GM21576 (cell line): ENCODE data around the gene CSAD.
A peak's percentile ranks its signal among the peaks of the same experiment; 100 is the strongest.

ENCODE experiments used
- ATAC-seq: cut with Tn5 transposase; IDR thresholded peaks from one replicate; pipeline ENCODE4 v1.9.1; 2021; ENCODE audit warnings: mild to moderate bottlenecking, moderate library complexity; ENCODE audit not compliant: unreplicated experiment

Gene CSAD

GRCh38 chr12:53200107-53200457, 19.4 kb upstream of the CSAD start:
- peak; percentile 20 for ATAC-seq

- no peak for ATAC-seq
Observed at GRCh38 chr12:53199700-53200099, 19.0 kb upstream of the CSAD start.

- ATAC-seq, result no peak
Observed at GRCh38 chr12:53198486-53199110, 17.9 kb upstream of the CSAD start.

GRCh38 chr12:53197011-53197640, 16.4 kb upstream of the CSAD start:
- no peak for ATAC-seq

GRCh38 chr12:53196486-53196885, 15.8 kb upstream of the CSAD start:
- ATAC-seq, result no peak

DNA sequence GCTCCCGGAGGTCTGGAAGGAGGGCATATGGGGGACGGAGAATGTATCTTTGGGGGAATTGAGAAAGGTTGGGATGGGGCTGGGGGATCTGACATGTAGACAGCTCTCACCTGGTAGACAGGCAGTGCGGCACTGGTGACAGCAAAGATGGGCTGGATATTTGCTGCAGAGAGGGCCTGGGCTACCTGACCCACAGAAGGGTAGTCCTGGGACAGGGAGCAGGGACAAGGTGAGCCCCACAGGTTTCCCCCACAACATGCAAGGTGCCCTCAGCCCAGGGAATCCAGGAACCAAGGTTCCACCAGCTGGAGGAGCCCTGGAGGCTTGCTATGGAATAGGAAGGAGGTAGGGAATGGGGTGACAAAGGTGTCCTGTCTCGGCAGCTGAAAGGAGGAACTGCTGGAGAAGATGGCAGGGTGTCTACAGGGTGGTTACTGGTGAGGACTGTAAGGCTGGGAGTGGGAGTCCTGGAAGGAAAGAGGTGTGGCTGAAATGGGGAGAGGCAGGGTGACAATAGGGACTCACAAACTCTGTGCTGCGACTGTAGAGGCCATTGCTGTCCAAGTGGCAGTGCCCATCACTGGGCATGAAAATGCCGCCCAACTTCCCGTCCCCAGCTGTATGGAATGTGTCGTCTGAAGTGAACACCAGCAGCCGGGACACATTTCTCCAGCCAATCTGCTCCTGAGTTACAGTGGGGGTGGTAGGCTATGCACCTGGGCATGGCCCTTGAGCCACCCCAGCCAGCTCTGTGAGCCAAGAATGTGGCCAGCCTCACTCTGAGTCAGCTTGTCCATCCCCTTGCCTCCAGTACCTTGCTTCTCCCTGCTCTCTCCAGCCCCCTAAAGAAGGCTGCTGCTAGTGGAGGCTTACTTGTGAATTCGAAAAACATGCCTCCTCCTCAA, 15.0 kb upstream of the CSAD start:
- no peak for ATAC-seq

- no peak for ATAC-seq
Observed at GRCh38 chr12:53194973-53195372, 14.2 kb upstream of the CSAD start.

GRCh38 chr12:53193985-53194716, 13.4 kb upstream of the CSAD start:
- ATAC-seq, result no peak

- no peak for ATAC-seq
Observed at GRCh38 chr12:53193040-53193439, 12.3 kb upstream of the CSAD start.

DNA sequence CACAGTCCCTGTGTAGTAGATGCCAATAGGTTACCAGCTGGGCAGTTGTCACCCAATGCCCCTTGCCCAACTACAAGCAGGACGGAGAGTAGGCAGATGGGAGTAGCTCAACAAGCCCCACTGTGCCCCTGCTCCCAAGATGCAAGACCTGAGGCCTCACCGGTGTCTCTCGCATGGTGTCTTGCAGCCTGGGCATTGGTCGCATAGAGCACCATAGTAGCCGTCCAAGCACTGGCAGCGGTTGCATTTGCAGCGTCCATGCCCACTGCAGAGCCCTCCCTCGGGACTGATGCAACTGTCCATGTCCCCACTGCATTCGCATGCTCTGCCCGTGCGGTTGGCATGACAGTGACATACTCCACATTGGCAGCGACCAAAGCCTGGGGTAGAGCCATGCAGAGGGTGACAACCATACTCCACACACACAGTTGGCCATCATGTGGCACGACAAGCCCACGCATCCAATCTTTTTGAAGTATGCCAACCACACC, 11.9 kb upstream of the CSAD start:
- ATAC-seq, result no peak

DNA sequence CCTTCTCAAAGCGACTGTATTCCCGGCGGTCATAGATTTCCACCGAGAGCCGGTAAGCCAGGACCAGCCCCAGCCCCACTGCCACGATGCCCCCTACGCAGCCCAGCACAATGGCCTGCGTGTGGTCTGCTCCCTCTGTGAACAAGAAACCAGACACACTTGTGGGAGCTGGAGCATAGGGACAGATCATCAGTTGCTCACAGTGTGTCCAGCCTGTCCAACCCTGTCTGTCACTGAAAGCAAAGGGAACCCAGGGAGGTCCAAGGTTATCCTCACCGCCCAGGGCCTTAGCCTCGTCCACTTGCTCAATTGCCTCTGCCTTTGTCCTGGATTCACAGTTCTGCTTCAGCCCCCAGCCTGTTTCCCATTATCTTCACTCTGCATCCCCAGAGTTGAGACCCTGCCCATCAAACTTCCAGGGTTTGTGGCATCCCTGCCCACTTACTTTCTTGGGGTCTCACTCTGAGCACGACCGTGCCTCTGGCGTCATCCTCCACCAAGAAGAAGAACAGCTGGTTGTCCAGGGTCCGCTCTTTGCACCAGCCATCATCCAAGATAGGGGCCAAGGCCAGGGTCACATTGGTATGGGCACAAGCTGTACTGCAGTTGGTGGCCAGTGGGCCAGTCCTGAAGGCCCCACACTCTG, 11.3 kb upstream of the CSAD start:
- ATAC-seq, result no peak

DNA sequence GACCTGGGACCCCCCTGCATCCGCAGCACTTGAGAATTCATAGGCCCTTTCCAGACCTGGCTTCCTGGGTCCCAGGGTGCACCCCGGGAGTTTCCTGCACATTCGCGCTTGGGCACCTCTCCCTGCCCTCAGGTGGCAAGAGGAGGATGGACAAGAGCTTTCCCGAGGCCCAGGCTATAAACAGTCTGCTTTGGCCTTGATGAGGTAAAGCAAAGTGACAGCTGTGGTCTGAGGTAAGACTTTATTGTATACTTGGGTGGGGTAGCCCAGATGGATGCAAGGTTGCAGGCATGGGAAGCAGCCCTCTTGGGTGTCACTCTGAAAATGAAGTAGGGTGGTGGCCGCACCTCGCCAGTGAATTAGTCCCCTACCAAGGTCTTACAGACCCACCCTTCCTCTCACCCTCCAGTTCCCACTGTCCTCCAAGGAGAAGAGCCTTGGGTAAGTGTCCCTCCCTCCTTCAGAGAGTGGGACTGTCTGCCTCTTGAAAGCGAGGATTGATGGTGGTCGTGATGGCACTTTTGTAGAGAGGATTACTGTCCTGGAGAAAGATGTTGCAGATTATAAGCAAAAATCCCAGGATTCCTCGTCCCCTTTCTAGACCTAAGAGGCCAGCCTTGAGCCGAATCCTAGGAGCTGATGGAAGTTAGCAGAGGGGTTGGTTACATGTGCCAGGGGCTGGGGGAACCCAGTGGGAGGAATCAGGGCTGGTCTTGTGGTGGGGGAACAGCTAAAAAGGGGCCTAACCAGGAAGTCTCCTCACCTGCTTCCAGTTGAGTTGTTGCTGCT, 10.6 kb upstream of the CSAD start:
- no peak for ATAC-seq

DNA sequence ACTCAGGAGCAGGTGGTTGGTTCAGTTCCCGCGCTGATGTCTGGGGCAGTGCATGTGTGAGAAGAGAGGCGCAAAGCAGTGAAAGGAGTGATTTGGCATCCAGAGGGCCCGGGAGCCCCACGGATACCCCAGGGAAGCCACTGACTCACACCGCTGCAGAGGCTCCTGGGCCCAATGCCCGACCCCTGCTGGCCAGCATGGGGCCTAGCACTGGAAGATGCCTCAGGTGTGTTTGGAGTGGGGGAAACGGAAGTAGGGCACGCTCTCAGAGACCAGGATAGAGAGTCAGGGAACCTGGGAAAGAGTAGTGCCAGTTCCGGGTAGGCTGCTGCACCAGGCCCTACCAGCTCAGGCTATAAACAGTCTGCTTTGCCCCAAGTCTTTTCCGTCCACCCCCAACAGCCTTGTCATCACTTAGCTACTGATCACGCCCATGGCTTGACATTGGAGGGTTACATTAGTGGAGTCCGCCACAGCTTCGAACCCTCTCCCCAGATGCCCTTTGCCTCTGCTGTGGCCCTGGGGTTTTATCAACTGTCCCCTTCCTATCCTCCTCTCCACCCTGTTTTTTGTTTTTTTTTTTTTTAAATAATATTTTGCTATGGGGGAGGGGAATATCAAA, 9.5 kb upstream of the CSAD start:
- ATAC-seq, result no peak

DNA sequence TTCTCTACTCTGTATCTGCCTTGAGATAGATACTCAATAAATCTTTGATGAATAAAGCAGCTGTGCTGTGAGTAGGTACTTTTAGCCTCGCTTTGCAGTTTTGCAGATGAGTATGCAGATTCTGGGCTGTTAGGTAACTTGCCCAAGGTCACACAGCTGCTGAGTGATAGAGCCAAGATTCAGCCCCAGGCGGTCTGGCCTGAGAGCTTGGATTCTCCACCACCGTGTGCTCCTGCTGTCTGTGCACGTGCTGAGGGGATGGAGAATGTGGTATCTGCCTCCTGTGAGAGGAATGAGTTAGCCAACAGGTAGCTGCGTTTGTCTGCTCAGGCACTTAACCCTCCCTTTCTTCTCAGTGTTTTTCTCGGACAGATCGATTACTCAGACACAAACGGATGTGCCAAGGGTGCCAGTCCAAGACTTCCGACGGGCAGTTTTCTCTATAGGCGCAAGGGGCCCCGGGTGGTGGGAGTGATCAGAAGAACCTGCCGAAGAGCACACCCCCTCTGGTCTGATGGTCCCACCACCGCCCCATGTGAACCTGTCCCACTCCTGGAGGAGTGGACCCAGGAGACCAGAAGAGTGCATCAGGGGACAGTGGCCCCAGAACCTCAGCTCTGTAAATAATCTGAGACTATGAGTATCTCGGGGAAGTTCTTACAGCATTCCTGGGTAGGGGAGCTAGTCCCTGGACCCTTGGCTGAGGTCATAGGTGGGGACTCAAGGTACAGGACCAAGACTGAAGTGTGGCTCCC, 6.6 kb upstream of the CSAD start:
- no peak for ATAC-seq

DNA sequence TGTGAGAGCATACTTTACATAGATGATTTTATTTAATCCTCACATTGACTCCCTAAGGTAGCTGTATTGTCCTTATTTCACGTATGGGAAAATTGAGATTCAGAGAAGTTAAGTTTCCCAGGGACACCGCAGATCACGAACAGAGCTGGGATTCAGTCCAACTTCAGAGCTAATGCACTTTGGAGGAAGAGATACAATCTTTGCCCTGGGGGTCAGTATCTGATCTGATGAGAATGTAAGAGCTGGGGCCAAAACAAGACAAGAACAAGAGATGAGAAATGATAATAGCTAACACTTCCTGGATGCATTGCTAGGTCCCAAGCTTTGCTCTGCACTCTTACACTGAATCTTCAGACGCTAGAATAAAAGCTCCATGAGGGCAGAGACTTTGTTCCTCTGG, 6.0 kb upstream of the CSAD start:
- ATAC-seq, result no peak

DNA sequence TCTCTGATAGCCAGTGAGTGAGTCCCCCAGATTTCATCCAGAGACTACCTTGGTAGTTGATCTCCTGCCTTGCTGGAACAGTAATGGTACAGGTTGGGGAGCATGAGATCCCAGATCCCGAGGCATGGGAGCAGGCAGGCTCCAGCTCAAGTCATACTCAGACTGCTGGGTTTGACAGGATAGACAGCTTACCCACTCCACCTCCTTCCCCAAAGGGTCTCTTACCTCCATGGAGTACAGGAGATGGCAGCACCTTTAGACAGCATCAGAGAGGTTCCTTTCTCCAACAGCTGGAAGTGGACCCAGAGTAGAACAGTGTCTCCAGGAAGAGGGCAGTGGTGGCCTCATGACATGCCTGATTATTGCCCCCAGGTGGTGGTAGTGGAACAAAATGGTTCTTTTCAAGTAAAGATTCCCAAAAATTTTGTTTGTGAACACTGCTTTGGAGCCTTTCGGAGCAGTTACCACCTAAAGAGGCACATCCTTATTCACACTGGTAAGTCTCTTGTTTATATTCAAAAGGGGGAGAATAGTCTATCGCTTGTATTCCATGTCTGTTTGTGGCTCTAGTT, 4.9 kb upstream of the CSAD start:
- ATAC-seq, result no peak

DNA sequence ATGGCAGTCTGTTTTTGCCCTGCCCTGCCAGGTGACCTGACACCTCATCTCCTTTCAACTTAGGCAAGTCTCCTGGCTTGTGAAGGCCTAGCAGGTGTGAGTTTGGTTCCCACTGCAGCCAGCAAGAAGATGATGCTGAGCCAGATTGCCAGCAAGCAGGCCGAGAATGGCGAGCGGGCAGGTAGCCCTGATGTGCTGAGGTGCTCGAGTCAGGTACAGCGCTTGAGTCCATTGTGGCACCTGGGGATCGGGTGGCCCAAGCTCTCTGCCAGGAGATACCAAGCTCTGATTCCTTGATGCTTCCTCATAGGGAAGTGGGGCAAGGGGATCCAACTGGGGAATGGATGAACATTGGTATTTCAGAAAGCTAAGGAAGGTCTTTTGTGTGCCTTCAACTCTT, 4.1 kb upstream of the CSAD start:
- ATAC-seq, result no peak

- ATAC-seq, result no peak
Observed at GRCh38 chr12:53182903-53183302, 2.2 kb upstream of the CSAD start.
